ENCODE measurements around the gene MEAK7. TPM values are rescaled to one million over a fixed set of nuclear protein-coding genes. Genes with fewer than 3 reads are reported as not detected.
"Not testable (repeated sequence)": the region's sequence is repeated elsewhere in the genome, so short reads cannot be mapped to it uniquely, and the experiment has no call there.

The MEAK7 gene
- total RNA-seq, 3 donors from 2014 or later: 18.4 to 23.9 (median 22.2) TPM

GRCh38 chr16:84526794-84527531, 22.5 kb upstream of the MEAK7 start:
- Histone ChIP-seq H3K4me1 (ENCODE audit: low read depth) (no peaks in the 10 kb centered on the region), H3K36me3 (ENCODE audit: low read depth) (no peaks in the 10 kb centered on the region), H3K9me3 (no peaks in the 10 kb centered on the region), H3K4me3 (no peak overlapping the region)
- no peak for TF ChIP-seq CTCF (IDR thresholded peaks at IDR 0.05)
- peak in 1 of 3 donors; percentile 19 for DNase-seq
- no peak for ATAC-seq
- intact Hi-C loops (cut with DNase I, micrococcal nuclease): no loop called here

GRCh38 chr16:84524941-84525581, 20.6 kb upstream of the MEAK7 start:
- peak in 1 of 3 donors; percentile 28 for DNase-seq
- not testable (repeated sequence) for H3K9me3 ChIP-seq; H3K4me3 ChIP-seq; H3K36me3 ChIP-seq (ENCODE audit: low read depth); H3K4me1 ChIP-seq (ENCODE audit: low read depth); ATAC-seq
- intact Hi-C loops (cut with DNase I, micrococcal nuclease): loop anchor here in 1 of 2 donors (5.0 kb wide), 1 partner anchor 102 kb away; no protein-coding TSS in a partner anchor

GRCh38 chr16:84524346-84524920, 20.0 kb upstream of the MEAK7 start:
- H3K36me3 ChIP-seq (ENCODE audit: low read depth): no peaks in the 10 kb centered on the region
- intact Hi-C loops (cut with DNase I, micrococcal nuclease): loop anchor here in 1 of 2 donors (5.0 kb wide), 1 partner anchor 103 kb away; no protein-coding TSS in a partner anchor

GRCh38 chr16:84521497-84521770, 17.0 kb upstream of the MEAK7 start:
- H3K4me1 ChIP-seq (ENCODE audit: low read depth): peaks cover 12% of the 10 kb centered on the region
- H3K9me3 ChIP-seq: no peaks in the 10 kb centered on the region
- intact Hi-C loops (cut with DNase I, micrococcal nuclease): loop anchor here in 1 of 2 donors (5.0 kb wide), 1 partner anchor 106 kb away; no protein-coding TSS in a partner anchor
- ATAC-seq (no peak), DNase-seq (no peak)
- no peaks in the 10 kb centered on the region for H3K36me3 ChIP-seq (ENCODE audit: low read depth)
- H3K4me3 ChIP-seq: no peak overlapping the region
- no peak for TF ChIP-seq CTCF (IDR thresholded peaks at IDR 0.05)

More at GRCh38 chr16:84524346-84524920, 20.0 kb upstream of the MEAK7 start:
- peaks cover 5% of the 10 kb centered on the region for H3K4me1 ChIP-seq (ENCODE audit: low read depth)
- DNase-seq (peak in 1 of 3 donors; percentile 43), ATAC-seq (no peak)
- no peak for TF ChIP-seq CTCF (IDR thresholded peaks at IDR 0.05)
- no peaks in the 10 kb centered on the region for H3K9me3 ChIP-seq
- H3K4me3 ChIP-seq: no peak overlapping the region

GRCh38 chr16:84520725-84521496, 16.5 kb upstream of the MEAK7 start:
- intact Hi-C loops (cut with DNase I, micrococcal nuclease): loop anchor here in 1 of 2 donors (5.0 kb wide), 1 partner anchor 106 kb away; no protein-coding TSS in a partner anchor
- Histone ChIP-seq H3K36me3 (ENCODE audit: low read depth) (no peaks in the 10 kb centered on the region), H3K4me1 (ENCODE audit: low read depth) (peaks cover 12% of the 10 kb centered on the region), H3K9me3 (no peaks in the 10 kb centered on the region), H3K4me3 (no peak overlapping the region)
- no peak for TF ChIP-seq CTCF (IDR thresholded peaks at IDR 0.05)
- ATAC-seq (peak; percentile 55), DNase-seq (no peak)

All from mucosa of descending colon (tissue), 3 donors.